ENCODE data around the gene KDM5C.

KDM5C gene

GRCh38 chrX:53261355-53261972, 36.5 kb upstream of the KDM5C start:
- no peak overlapping the region for H3K9ac ChIP-seq (ENCODE audit: low read depth, low read length)
- H3K4me1 ChIP-seq (ENCODE audit: control insufficient read depth, insufficient read depth, low read length) = peaks cover 10% of the 10 kb centered on the region
- no peak overlapping the region for H3K4me3 ChIP-seq (ENCODE audit: low read depth, low read length)
- H3K27ac ChIP-seq (ENCODE audit: low read depth, low read length) = no peak overlapping the region
- H3K9me3 ChIP-seq (ENCODE audit: control insufficient read depth, insufficient read depth, low read length) = 0 out of 2 replicates have a peak, but pooled peaks cover 16% of the 10 kb centered on the region
- no peaks in the 10 kb centered on the region for H3K27me3 ChIP-seq (ENCODE audit: control insufficient read depth, insufficient read depth, low read length)
- H3K36me3 ChIP-seq (ENCODE audit: control insufficient read depth, insufficient read depth, low read length) = no peaks in the 10 kb centered on the region

GRCh38 chrX:53260836-53261235, 35.8 kb upstream of the KDM5C start:
- Histone ChIP-seq H3K4me3 (ENCODE audit: low read depth, low read length) (no peak overlapping the region), H3K4me1 (ENCODE audit: control insufficient read depth, insufficient read depth, low read length) (peaks cover 11% of the 10 kb centered on the region), H3K27ac (ENCODE audit: low read depth, low read length) (no peak overlapping the region), H3K36me3 (ENCODE audit: control insufficient read depth, insufficient read depth, low read length) (no peaks in the 10 kb centered on the region), H3K9ac (ENCODE audit: low read depth, low read length) (no peak overlapping the region), H3K9me3 (ENCODE audit: control insufficient read depth, insufficient read depth, low read length) (0 out of 2 replicates have a peak, but pooled peaks cover 16% of the 10 kb centered on the region), H3K27me3 (ENCODE audit: control insufficient read depth, insufficient read depth, low read length) (no peaks in the 10 kb centered on the region)

- H3K9ac ChIP-seq (ENCODE audit: low read depth, low read length) = no peak overlapping the region
- no peak overlapping the region for H3K4me3 ChIP-seq (ENCODE audit: low read depth, low read length)
- H3K9me3 ChIP-seq (ENCODE audit: control insufficient read depth, insufficient read depth, low read length) = 0 out of 2 replicates have a peak, but pooled peaks cover 7% of the 10 kb centered on the region
- peaks cover 5% of the 10 kb centered on the region; the same call in 1 of the 2 replicates for H3K36me3 ChIP-seq (ENCODE audit: control insufficient read depth, insufficient read depth, low read length)
- H3K27me3 ChIP-seq (ENCODE audit: control insufficient read depth, insufficient read depth, low read length) = no peaks in the 10 kb centered on the region
- no peak overlapping the region for H3K27ac ChIP-seq (ENCODE audit: low read depth, low read length)
- peaks cover 11% of the 10 kb centered on the region for H3K4me1 ChIP-seq (ENCODE audit: control insufficient read depth, insufficient read depth, low read length)
Observed at GRCh38 chrX:53257670-53258423, 32.8 kb upstream of the KDM5C start.

- no peak overlapping the region for H3K9ac ChIP-seq (ENCODE audit: low read depth, low read length)
- peaks cover 11% of the 10 kb centered on the region for H3K4me1 ChIP-seq (ENCODE audit: control insufficient read depth, insufficient read depth, low read length)
Observed at GRCh38 chrX:53257166-53257565, 32.2 kb upstream of the KDM5C start.

GRCh38 chrX:53256446-53257041, 31.5 kb upstream of the KDM5C start:
- no peak overlapping the region for H3K9ac ChIP-seq (ENCODE audit: low read depth, low read length)
- H3K27me3 ChIP-seq (ENCODE audit: control insufficient read depth, insufficient read depth, low read length) = no peaks in the 10 kb centered on the region
- H3K4me3 ChIP-seq (ENCODE audit: low read depth, low read length) = peak overlapping the region; percentile 24; the same call in 1 of the 2 replicates
- H3K36me3 ChIP-seq (ENCODE audit: control insufficient read depth, insufficient read depth, low read length) = peaks cover 5% of the 10 kb centered on the region; the same call in 1 of the 2 replicates
- peaks cover 11% of the 10 kb centered on the region for H3K4me1 ChIP-seq (ENCODE audit: control insufficient read depth, insufficient read depth, low read length)
- H3K27ac ChIP-seq (ENCODE audit: low read depth, low read length) = no peak overlapping the region
- 0 out of 2 replicates have a peak, but pooled peaks cover 11% of the 10 kb centered on the region for H3K9me3 ChIP-seq (ENCODE audit: control insufficient read depth, insufficient read depth, low read length)

More at GRCh38 chrX:53257166-53257565, 32.2 kb upstream of the KDM5C start:
- Histone ChIP-seq H3K27ac (ENCODE audit: low read depth, low read length) (no peak overlapping the region), H3K36me3 (ENCODE audit: control insufficient read depth, insufficient read depth, low read length) (peaks cover 5% of the 10 kb centered on the region; the same call in 1 of the 2 replicates), H3K4me3 (ENCODE audit: low read depth, low read length) (peak overlapping the region; percentile 24; the same call in 1 of the 2 replicates), H3K9me3 (ENCODE audit: control insufficient read depth, insufficient read depth, low read length) (0 out of 2 replicates have a peak, but pooled peaks cover 11% of the 10 kb centered on the region), H3K27me3 (ENCODE audit: control insufficient read depth, insufficient read depth, low read length) (no peaks in the 10 kb centered on the region)

GRCh38 chrX:53255738-53256191, 30.8 kb upstream of the KDM5C start:
- Histone ChIP-seq H3K27ac (ENCODE audit: low read depth, low read length) (no peak overlapping the region), H3K9me3 (ENCODE audit: control insufficient read depth, insufficient read depth, low read length) (peaks cover 14% of the 10 kb centered on the region; the same call in 1 of the 2 replicates), H3K4me3 (ENCODE audit: low read depth, low read length) (no peak overlapping the region), H3K9ac (ENCODE audit: low read depth, low read length) (no peak overlapping the region), H3K27me3 (ENCODE audit: control insufficient read depth, insufficient read depth, low read length) (no peaks in the 10 kb centered on the region), H3K4me1 (ENCODE audit: control insufficient read depth, insufficient read depth, low read length) (peaks cover 11% of the 10 kb centered on the region), H3K36me3 (ENCODE audit: control insufficient read depth, insufficient read depth, low read length) (peaks cover 5% of the 10 kb centered on the region; the same call in 1 of the 2 replicates)

GRCh38 chrX:53254570-53255461, 29.8 kb upstream of the KDM5C start:
- Histone ChIP-seq H3K9me3 (ENCODE audit: control insufficient read depth, insufficient read depth, low read length) (peaks cover 17% of the 10 kb centered on the region; the same call in 1 of the 2 replicates), H3K9ac (ENCODE audit: low read depth, low read length) (no peak overlapping the region), H3K4me3 (ENCODE audit: low read depth, low read length) (no peak overlapping the region)

GRCh38 chrX:53253293-53254020, 28.4 kb upstream of the KDM5C start:
- Histone ChIP-seq H3K4me3 (ENCODE audit: low read depth, low read length) (no peak overlapping the region), H3K9me3 (ENCODE audit: control insufficient read depth, insufficient read depth, low read length) (peaks cover 19% of the 10 kb centered on the region; the same call in 1 of the 2 replicates), H3K4me1 (ENCODE audit: control insufficient read depth, insufficient read depth, low read length) (peaks cover 11% of the 10 kb centered on the region), H3K9ac (ENCODE audit: low read depth, low read length) (no peak overlapping the region), H3K27ac (ENCODE audit: low read depth, low read length) (no peak overlapping the region), H3K36me3 (ENCODE audit: control insufficient read depth, insufficient read depth, low read length) (peaks cover 15% of the 10 kb centered on the region), H3K27me3 (ENCODE audit: control insufficient read depth, insufficient read depth, low read length) (no peaks in the 10 kb centered on the region)

More at GRCh38 chrX:53254570-53255461, 29.8 kb upstream of the KDM5C start:
- Histone ChIP-seq H3K4me1 (ENCODE audit: control insufficient read depth, insufficient read depth, low read length) (peaks cover 11% of the 10 kb centered on the region), H3K27me3 (ENCODE audit: control insufficient read depth, insufficient read depth, low read length) (no peaks in the 10 kb centered on the region), H3K36me3 (ENCODE audit: control insufficient read depth, insufficient read depth, low read length) (peaks cover 10% of the 10 kb centered on the region; the same call in 1 of the 2 replicates), H3K27ac (ENCODE audit: low read depth, low read length) (no peak overlapping the region)

GRCh38 chrX:53251307-53251706, 26.3 kb upstream of the KDM5C start:
- H3K4me3 ChIP-seq (ENCODE audit: low read depth, low read length) = no peak overlapping the region
- H3K27ac ChIP-seq (ENCODE audit: low read depth, low read length) = no peak overlapping the region
- H3K9ac ChIP-seq (ENCODE audit: low read depth, low read length) = no peak overlapping the region
- peaks cover 18% of the 10 kb centered on the region; the same call in 1 of the 2 replicates for H3K9me3 ChIP-seq (ENCODE audit: control insufficient read depth, insufficient read depth, low read length)
- peaks cover 33% of the 10 kb centered on the region for H3K36me3 ChIP-seq (ENCODE audit: control insufficient read depth, insufficient read depth, low read length)
- H3K4me1 ChIP-seq (ENCODE audit: control insufficient read depth, insufficient read depth, low read length) = no peaks in the 10 kb centered on the region
- H3K27me3 ChIP-seq (ENCODE audit: control insufficient read depth, insufficient read depth, low read length) = no peaks in the 10 kb centered on the region
